Upper lobe of left lung (tissue), 4 donors: Measurements from ENCODE around the gene TMEM258.

Source experiments
- EP300 ChIP-seq, 4 donors: sonication (generic); formaldehyde crosslinking; IDR thresholded peaks; one replicate each; pipeline ENCODE4 v1.5.1; 2017; ENCODE audit warnings: antibody characterized with exemption in 4 of 4, control low read depth in 2 of 4
- TF ChIP-seq, protein P1 (sequence below), 6 experiments: fragments of 450-650 bp in 4 of 6; fragments of 200-600 bp in 2 of 6; sonication (generic) in 2 of 6; IDR thresholded peaks; one replicate each; pipeline ENCODE4 v1.5.1; 2016 to 2019; ENCODE audit warnings: antibody characterized with exemption in 6 of 6

DNA sequence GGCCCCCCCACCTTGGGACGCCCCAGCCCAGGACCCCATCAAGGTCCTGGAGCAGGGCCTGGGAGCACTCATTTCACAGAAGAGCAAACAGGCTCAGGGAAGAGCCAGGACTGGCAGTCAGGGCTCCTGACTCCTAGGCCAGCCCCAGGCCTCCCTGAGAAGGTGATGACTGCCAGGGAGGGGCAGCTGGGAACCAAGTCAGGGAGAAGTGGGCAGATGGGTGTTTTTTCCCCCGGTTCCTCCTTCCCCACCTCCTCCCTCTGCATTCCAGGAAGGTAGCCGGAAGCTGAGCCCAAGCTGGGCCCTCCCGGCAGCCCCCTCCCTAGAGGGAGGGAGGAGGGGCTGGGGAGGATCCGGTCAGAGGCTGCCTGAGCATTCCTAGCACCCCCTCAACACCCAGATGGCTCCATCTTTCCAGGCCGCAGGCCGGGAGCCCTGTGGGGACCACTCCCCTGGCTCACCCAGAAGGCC, 20.4 kb downstream of the TMEM258 start:
- no peak for TF ChIP-seq EP300 (IDR thresholded peaks at IDR 0.05)
- TF ChIP-seq, protein P1, sequence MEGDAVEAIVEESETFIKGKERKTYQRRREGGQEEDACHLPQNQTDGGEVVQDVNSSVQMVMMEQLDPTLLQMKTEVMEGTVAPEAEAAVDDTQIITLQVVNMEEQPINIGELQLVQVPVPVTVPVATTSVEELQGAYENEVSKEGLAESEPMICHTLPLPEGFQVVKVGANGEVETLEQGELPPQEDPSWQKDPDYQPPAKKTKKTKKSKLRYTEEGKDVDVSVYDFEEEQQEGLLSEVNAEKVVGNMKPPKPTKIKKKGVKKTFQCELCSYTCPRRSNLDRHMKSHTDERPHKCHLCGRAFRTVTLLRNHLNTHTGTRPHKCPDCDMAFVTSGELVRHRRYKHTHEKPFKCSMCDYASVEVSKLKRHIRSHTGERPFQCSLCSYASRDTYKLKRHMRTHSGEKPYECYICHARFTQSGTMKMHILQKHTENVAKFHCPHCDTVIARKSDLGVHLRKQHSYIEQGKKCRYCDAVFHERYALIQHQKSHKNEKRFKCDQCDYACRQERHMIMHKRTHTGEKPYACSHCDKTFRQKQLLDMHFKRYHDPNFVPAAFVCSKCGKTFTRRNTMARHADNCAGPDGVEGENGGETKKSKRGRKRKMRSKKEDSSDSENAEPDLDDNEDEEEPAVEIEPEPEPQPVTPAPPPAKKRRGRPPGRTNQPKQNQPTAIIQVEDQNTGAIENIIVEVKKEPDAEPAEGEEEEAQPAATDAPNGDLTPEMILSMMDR (IDR thresholded peaks at IDR 0.05): no peak
